H9 (cell line): ENCODE measurements around the gene AHNAK2. TPM values are rescaled to one million over a fixed set of nuclear protein-coding genes. Genes with fewer than 3 reads are reported as not detected.

Experiments used
- DNase-seq: peaks from one replicate; pipeline ENCODE4 v3.0.0-alpha.2; 2017
- H2AFZ ChIP-seq: one replicate; pipeline ENCODE4 v1.6.1; 2013; ENCODE audit warnings: mild to moderate bottlenecking, low read length, control low read depth, moderate library complexity
- H2AK5ac ChIP-seq: 2 replicates; pipeline ENCODE4 v1.6.1; 2013; ENCODE audit warnings: low read length, control low read depth, mixed read lengths; ENCODE audit not compliant: insufficient read length
- H2BK120ac ChIP-seq: one replicate; pipeline ENCODE4 v1.6.1; 2013; ENCODE audit warnings: low read depth, mild to moderate bottlenecking, low read length, control low read depth, inconsistent platforms; ENCODE audit not compliant: poor library complexity, severe bottlenecking
- H2BK12ac ChIP-seq: 2 replicates; pipeline ENCODE4 v1.6.1; 2013; ENCODE audit warnings: low read length, control low read depth, mixed read lengths, low read depth; ENCODE audit not compliant: insufficient read length
- H2BK15ac ChIP-seq: 2 replicates; pipeline ENCODE4 v1.6.1; 2013; ENCODE audit warnings: low read depth, low read length, control low read depth
- H2BK20ac ChIP-seq: one replicate; pipeline ENCODE4 v1.6.1; 2013; ENCODE audit warnings: low read depth, mild to moderate bottlenecking, low read length, control low read depth, inconsistent platforms; ENCODE audit not compliant: poor library complexity, severe bottlenecking
- H2BK5ac ChIP-seq: 2 replicates; pipeline ENCODE4 v1.6.1; 2013; ENCODE audit warnings: low read length, control low read depth, mixed read lengths; ENCODE audit not compliant: insufficient read length
- H3K14ac ChIP-seq: 2 replicates; pipeline ENCODE4 v1.6.1; 2013; ENCODE audit warnings: low read length, control low read depth; ENCODE audit not compliant: insufficient read depth
- H3K18ac ChIP-seq: 2 replicates; pipeline ENCODE4 v1.6.1; 2013; ENCODE audit warnings: low read depth, mild to moderate bottlenecking, mixed read lengths, low read length, control low read depth; ENCODE audit not compliant: insufficient read length
- H3K23ac ChIP-seq: 2 replicates; pipeline ENCODE4 v1.6.1; 2013; ENCODE audit warnings: low read length, control low read depth, mixed read lengths, low read depth; ENCODE audit not compliant: insufficient read length
- H3K23me2 ChIP-seq: 2 replicates; pipeline ENCODE4 v1.6.1; 2013; ENCODE audit warnings: low read depth, mild to moderate bottlenecking, mixed read lengths, low read length, control low read depth; ENCODE audit not compliant: insufficient read length, poor library complexity, severe bottlenecking
- H3K27ac ChIP-seq: 2 replicates; pipeline ENCODE4 v1.5.1; 2013; ENCODE audit warnings: low read length, control low read depth, mixed read lengths, low read depth; ENCODE audit not compliant: insufficient read length
- H3K27me3 ChIP-seq: 2 replicates; pipeline ENCODE4 v1.6.1; 2013; ENCODE audit warnings: low read length, control low read depth, inconsistent platforms; ENCODE audit not compliant: insufficient read depth
- H3K4ac ChIP-seq: 2 replicates; pipeline ENCODE4 v1.6.1; 2013; ENCODE audit warnings: low read depth, mild to moderate bottlenecking, control low read depth, inconsistent platforms, low read length, moderate library complexity
- H3K4me1 ChIP-seq: 2 replicates; pipeline ENCODE4 v1.6.1; 2013; ENCODE audit warnings: low read length, control low read depth, inconsistent platforms; ENCODE audit not compliant: insufficient read depth
- H3K4me2 ChIP-seq: 2 replicates; pipeline ENCODE4 v1.6.1; 2013; ENCODE audit warnings: low read length, control low read depth, mixed read lengths; ENCODE audit not compliant: insufficient read length, insufficient read depth
- H3K56ac ChIP-seq: 2 replicates; pipeline ENCODE4 v1.6.1; 2013; ENCODE audit warnings: low read depth, mild to moderate bottlenecking, mixed read lengths, low read length, control low read depth; ENCODE audit not compliant: insufficient read length
- H3K79me1 ChIP-seq: 2 replicates; pipeline ENCODE4 v1.6.1; 2013; ENCODE audit warnings: low read depth, mild to moderate bottlenecking, moderate library complexity, low read length, control low read depth, inconsistent platforms; ENCODE audit not compliant: insufficient read depth, poor library complexity, severe bottlenecking
- H3K79me2 ChIP-seq: 2 replicates; pipeline ENCODE4 v1.6.1; 2013; ENCODE audit warnings: low read length, control low read depth, inconsistent platforms; ENCODE audit not compliant: insufficient read depth
- H3K9ac ChIP-seq: 2 replicates; pipeline ENCODE4 v1.6.1; 2013; ENCODE audit warnings: low read length, control low read depth, mixed read lengths; ENCODE audit not compliant: insufficient read length; ENCODE audit errors: extremely low read depth
- H3K9me3 ChIP-seq: one replicate; pipeline ENCODE4 v1.6.1; 2013; ENCODE audit warnings: low read depth, low read length, inconsistent platforms; ENCODE audit not compliant: control insufficient read depth
- H3T11ph ChIP-seq: one replicate; pipeline ENCODE4 v1.6.1; 2013; ENCODE audit warnings: mild to moderate bottlenecking, low read length, control low read depth, inconsistent platforms
- H4K20me1 ChIP-seq: one replicate; pipeline ENCODE4 v1.6.1; 2013; ENCODE audit not compliant: control insufficient read depth, insufficient read length, insufficient read depth
- H4K5ac ChIP-seq: 2 replicates; pipeline ENCODE4 v1.6.1; 2013; ENCODE audit warnings: low read depth, mild to moderate bottlenecking, mixed read lengths, low read length, control low read depth; ENCODE audit not compliant: insufficient read length
- H4K8ac ChIP-seq: replicated peaks from 2 replicates; pipeline ENCODE4 v1.6.1; 2013; ENCODE audit warnings: low read length, control low read depth, mixed read lengths, low read depth; ENCODE audit not compliant: insufficient read length
- H4K91ac ChIP-seq: 2 replicates; pipeline ENCODE4 v1.6.1; 2013; ENCODE audit warnings: low read depth, mild to moderate bottlenecking, moderate library complexity, mixed read lengths, low read length, control low read depth; ENCODE audit not compliant: insufficient read length
- H3K27ac Mint-ChIP-seq, 3 experiments: 2 replicates in 2 of 3; 3 replicates in 1 of 3; pipeline ENCODE4 v1.8.0; 2020 to 2021; ENCODE audit warnings: mixed read lengths in 3 of 3, mild to moderate bottlenecking in 1 of 3, moderate library complexity in 1 of 3
- H3K27me3 Mint-ChIP-seq: 2 replicates; pipeline ENCODE4 v1.8.0; 2021; ENCODE audit warnings: low read depth, mild to moderate bottlenecking, moderate library complexity, mixed read lengths
- H3K36me3 Mint-ChIP-seq, 3 experiments: 2 replicates in 2 of 3; 3 replicates in 1 of 3; pipeline ENCODE4 v1.8.0; 2020 to 2021; ENCODE audit warnings: low read depth in 3 of 3, mixed read lengths in 3 of 3; ENCODE audit not compliant: insufficient read depth in 1 of 3
- H3K4me1 Mint-ChIP-seq, 2 experiments: 2 replicates each; pipeline ENCODE4 v1.8.0; 2020; ENCODE audit warnings: mixed read lengths in 2 of 2
- H3K4me3 Mint-ChIP-seq, 2 experiments: 2 replicates in 1 of 2; 3 replicates in 1 of 2; pipeline ENCODE4 v1.8.0; 2020 to 2021; ENCODE audit warnings: mild to moderate bottlenecking in 2 of 2, mixed read lengths in 2 of 2, moderate library complexity in 1 of 2
- H3K9me3 Mint-ChIP-seq, 2 experiments: 2 replicates in 1 of 2; 3 replicates in 1 of 2; pipeline ENCODE4 v1.8.0; 2020; ENCODE audit warnings: mild to moderate bottlenecking in 2 of 2, mixed read lengths in 2 of 2, moderate library complexity in 1 of 2
- WGBS: extraction: QIAGEN DNeasy Blood & Tissue Kit; methylation state at CpG from one replicate; pipeline ENCODE4 v1.1.7; 2013; ENCODE audit warnings: missing lambda C conversion rate, low lambda C conversion rate, mixed read lengths; ENCODE audit not compliant: insufficient read length; ENCODE audit errors: extremely low coverage; 5-methylcytosine and 5-hydroxymethylcytosine counted together
- total RNA-seq: library from RNA; stranded (reverse); gene quantifications from 2 replicates; pipeline ENCODE4 v1.2.1, GENCODE V29; 2021
- TF ChIP-seq, protein P1 (sequence below): fragments of 200-600 bp; sonication (generic); conservative IDR thresholded peaks from 3 replicates; pipeline ENCODE4 v1.8.0; 2021; ENCODE audit warnings: antibody characterized with exemption, mild to moderate bottlenecking

The AHNAK2 gene
- total RNA-seq, 1 experiment from 2014 or later = 2.8 TPM

DNA sequence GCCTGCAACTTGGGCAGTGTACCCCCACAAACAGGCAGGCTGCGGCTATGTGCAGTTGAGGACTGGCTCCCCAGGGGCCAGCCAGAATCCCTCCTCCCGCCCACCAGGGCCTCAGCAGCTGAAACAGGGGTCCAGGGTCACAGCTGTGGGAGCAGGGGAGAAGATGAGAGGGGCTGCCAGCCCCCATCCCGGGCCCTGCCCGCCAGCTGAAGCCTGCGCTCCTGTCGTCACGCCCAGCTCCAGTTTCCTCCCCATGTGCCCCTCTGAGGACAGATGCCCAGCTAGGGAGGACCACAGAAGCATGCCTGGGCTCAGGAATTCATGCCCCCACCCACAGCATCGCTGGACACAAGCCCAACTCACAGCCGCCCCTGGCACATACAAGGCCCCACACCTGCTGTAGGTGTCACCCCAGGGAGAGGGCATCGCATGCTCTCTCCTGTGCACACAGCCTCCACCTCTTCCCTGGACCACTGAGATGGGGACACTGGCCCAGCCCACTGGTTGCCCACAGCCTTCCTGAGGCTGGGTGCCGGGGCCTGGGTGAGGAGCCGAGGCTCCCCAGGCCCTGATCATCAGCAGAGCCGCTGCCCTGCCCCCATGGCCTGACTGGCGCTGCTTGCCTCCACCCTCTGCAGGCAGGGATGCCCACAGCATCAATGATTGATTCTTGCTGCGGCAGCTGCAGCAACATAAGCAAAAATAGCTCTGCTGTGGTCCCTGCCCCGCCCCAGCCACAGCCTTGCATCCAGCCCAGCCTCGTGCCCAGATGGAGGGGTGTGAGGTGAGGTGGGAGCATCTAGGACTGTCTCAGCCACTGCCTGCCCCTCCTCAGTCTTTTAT lies 3.7 kb upstream of the AHNAK2 start:
- Histone ChIP-seq H4K5ac (no peak overlapping the region), H3K4me1 (no peaks in the 10 kb centered on the region), H4K20me1 (peaks cover 3% of the 10 kb centered on the region), H2BK20ac (no peak overlapping the region), H2AFZ (no peak overlapping the region), H2BK12ac (no peak overlapping the region), H3K18ac (no peak overlapping the region), H3K23me2 (peaks cover 3% of the 10 kb centered on the region), H3K27ac (no peak overlapping the region), H3K79me1 (no peaks in the 10 kb centered on the region), H2BK15ac (no peak overlapping the region), H3K14ac (no peak overlapping the region), H4K91ac (no peak overlapping the region), H3K9ac (no peak overlapping the region), H3K56ac (no peak overlapping the region), H4K8ac (no peak overlapping the region), H3T11ph (no peak overlapping the region), H2AK5ac (no peak overlapping the region), H3K4me2 (no peak overlapping the region), H3K79me2 (no peaks in the 10 kb centered on the region), H3K27me3 (peaks cover 15% of the 10 kb centered on the region; the same call in 1 of the 2 replicates), H3K4ac (no peak overlapping the region), H2BK5ac (no peak overlapping the region), H2BK120ac (no peak overlapping the region), H3K23ac (no peak overlapping the region), H3K9me3 (no peaks in the 10 kb centered on the region)
- H3K27ac Mint-ChIP-seq = no peak overlapping the region
- no peaks in the 10 kb centered on the region for H3K36me3 Mint-ChIP-seq
- peaks cover 47% of the 10 kb centered on the region for H3K27me3 Mint-ChIP-seq
- WGBS = no CpG with 5 or more reads among the region's 17 CpGs
- TF ChIP-seq, protein P1, sequence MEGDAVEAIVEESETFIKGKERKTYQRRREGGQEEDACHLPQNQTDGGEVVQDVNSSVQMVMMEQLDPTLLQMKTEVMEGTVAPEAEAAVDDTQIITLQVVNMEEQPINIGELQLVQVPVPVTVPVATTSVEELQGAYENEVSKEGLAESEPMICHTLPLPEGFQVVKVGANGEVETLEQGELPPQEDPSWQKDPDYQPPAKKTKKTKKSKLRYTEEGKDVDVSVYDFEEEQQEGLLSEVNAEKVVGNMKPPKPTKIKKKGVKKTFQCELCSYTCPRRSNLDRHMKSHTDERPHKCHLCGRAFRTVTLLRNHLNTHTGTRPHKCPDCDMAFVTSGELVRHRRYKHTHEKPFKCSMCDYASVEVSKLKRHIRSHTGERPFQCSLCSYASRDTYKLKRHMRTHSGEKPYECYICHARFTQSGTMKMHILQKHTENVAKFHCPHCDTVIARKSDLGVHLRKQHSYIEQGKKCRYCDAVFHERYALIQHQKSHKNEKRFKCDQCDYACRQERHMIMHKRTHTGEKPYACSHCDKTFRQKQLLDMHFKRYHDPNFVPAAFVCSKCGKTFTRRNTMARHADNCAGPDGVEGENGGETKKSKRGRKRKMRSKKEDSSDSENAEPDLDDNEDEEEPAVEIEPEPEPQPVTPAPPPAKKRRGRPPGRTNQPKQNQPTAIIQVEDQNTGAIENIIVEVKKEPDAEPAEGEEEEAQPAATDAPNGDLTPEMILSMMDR = no peak
- DNase-seq = no peak
- H3K9me3 Mint-ChIP-seq = no peaks in the 10 kb centered on the region; a peak in 1 of 5 replicates
- H3K4me3 Mint-ChIP-seq = no peak overlapping the region
- H3K4me1 Mint-ChIP-seq = peaks cover 13 to 19% of the 10 kb centered on the region in 2 experiments
